Measurements from ENCODE around the gene SLC34A1. TPM values are rescaled to one million over a fixed set of nuclear protein-coding genes. Genes with fewer than 3 reads are reported as not detected.
"Not testable (repeated sequence)": the region's sequence is repeated elsewhere in the genome, so short reads cannot be mapped to it uniquely, and the experiment has no call there.

Gene SLC34A1
- total RNA-seq, 1 donor from 2014 or later, result not detected

DNA sequence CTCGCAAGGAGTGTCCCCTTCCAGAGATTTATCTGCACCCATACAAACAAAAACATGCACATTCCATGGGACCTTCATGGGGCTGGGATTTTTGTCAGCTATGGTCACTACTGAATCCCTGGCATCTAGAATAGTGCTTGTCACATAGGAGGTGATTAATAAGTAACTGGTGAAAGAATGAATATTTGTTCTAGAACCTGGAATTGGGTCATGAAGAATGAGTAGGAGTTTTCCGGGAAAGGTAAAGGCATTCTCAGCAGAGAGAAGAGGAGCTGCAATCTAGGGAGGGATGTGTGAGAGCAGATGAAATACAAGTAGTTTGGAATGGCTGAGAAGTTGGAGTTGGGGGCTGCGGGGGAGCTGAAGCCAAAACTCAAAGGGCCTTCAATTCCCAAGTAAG, 30.0 kb upstream of the SLC34A1 start:
- no peak for FAIRE-seq
- DNase-seq (ENCODE audit: low spot score in 2 of 2), result no peak

DNA sequence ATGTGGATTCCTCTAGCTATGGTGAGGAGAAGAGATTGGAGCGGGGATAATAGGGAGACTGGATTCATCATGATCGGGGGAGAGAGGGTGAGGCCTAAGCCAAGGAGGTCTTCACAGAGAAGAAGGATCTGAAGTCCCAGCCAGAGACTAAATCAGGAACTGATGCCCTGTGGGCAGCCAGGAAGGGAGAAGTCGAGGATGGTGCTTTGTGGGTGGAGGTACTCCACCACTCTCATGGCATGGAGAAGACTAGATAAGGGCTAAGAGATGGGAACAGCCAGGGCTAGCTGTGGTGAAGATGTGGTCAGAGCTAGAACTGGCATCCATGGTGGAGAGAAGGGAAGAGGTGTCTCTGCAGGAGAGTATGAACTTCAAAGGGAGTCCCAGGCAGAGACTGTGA, 29.5 kb upstream of the SLC34A1 start:
- FAIRE-seq, result no peak

DNA sequence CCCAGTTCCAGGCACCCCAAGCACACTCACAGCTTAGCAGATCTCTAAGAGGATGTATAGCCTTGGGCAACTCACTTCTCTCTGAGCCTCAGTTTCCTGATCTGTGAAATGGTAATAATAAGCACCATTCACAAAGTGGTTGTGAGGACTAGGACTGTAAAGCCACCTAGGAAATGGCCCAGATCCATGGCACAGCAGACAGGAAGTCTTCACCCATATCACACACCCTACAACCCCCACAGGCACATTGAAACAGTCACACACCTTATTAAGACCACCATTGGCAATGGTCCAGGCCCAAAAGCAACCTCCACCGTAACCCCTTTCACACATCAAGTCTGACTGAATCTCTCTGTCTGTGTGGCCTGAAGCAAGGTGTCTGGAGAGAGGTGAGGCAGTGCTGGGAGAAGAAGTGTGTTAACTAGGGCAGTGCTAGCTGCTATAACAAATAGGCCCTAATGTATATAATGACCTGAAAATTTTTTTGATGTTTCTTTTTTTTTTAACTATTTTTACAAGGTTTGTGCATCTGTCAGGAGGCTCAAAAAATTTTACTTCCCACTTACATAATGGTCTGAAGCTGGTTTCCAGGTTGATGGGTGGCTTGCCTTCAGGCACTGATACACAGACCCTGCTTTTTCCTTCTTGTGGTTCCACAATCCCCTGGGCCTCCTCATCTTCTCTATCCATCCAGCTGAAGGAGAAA, 28.9 kb upstream of the SLC34A1 start:
- FAIRE-seq, result no peak
- DNase-seq (ENCODE audit: low spot score in 2 of 2), result no peak

More for the DNA sequence above, 29.5 kb upstream of the SLC34A1 start:
- no peak for DNase-seq (ENCODE audit: low spot score in 2 of 2)

DNA sequence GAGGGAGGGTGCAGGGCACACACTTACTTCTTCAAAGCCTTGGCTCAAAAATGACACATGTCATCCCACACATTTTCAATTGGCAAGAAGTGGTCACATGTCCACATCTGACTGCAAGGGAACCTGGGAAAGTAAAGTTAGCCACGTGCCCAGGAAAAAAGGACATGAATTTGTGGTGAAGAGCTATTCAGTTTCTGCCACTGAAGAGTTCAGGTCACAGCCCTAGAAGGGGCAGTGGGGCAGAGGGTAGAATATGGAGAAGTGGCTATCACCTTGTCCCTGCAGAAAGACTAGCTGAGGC, 28.4 kb upstream of the SLC34A1 start:
- FAIRE-seq, result no peak

DNA sequence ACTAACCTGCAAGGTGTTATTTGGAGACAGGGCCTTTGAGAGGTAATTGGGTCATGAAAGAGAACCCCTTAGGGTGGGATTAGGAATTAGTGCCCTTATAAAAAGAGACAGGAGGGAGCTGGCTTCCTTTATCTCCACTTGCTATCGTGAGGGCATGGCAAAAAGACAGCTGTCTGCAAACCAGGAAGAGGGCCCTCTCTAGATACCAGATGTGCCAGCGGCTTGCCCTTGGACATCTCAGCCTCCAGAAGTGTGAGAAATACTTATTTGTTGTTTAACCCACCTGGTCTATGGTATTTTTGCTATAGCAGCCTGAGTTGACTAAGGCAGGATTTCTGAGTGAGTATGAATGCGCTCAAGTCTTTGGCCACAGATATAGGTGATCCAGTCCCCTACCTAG, 27.5 kb upstream of the SLC34A1 start:
- DNase-seq (ENCODE audit: low spot score in 2 of 2), result no peak
- no peak for FAIRE-seq

More for the DNA sequence above, 28.4 kb upstream of the SLC34A1 start:
- no peak for DNase-seq (ENCODE audit: low spot score in 2 of 2)

DNA sequence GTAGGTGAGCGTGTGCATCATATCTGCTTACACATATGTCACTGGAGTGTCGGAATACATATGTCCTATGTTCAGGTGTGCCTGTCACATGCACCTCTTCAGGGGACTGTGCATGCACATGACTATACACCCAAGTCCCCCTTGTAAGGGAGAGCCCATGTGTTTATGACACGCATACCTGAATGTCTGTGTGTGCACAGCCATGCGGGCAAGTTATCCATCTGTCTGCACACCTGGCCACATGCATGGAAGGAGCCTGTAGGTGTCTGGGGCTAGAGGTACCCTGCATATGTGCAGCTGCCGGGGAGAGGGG, 27.1 kb upstream of the SLC34A1 start:
- FAIRE-seq (no peak), DNase-seq (ENCODE audit: low spot score in 2 of 2) (no peak)

DNA sequence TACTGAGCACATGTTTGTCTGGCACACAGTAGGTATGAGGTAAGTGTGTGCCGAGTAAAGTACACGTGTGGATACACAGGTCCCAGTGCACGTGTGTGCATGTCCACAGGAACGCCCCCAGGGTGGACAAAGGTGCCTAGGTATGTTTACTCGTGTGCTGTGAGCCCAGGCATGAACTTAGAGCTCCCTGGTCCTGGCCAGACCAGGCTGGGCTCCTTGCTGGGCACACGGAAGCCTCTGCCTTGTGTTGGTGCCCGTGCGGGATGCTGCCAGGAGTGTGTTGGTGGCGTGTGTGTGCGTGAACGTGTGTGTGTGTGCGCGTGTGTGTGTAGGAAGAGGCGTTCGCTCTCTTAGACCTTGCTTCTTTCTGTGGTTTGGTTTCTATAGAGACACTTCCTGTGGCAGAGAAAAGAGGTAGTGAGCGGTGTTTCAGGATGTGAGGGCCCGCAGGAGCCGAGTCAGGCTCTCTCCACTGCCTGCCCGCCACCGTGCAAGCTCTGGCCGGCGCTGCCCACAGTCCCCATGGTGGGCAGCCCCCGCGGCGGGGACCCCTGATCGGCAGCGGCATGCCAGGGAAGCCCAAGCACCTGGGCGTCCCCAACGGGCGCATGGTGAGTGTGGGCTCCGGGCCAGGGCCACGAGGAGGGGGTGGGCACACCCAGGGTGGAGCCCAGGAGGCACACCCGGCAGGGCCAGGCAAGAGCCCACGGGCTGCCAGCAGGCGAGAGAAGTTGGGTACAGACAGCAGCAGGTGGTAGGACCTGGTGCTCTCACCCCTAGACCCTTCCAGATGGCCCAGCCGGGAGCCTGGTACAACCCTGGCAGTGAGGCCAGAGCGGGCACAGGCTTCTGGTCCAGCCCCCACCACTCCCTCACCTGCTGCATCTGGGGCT, 26.5 kb upstream of the SLC34A1 start, which contains the start of gene RGS14:
RGS14 (plus strand) TSS at position 466 of the 893 bp plus-strand sequence; CDS start at position 567, 101 bp downstream.
- DNase-seq (ENCODE audit: low spot score in 2 of 2) (peak in 1 of 2 donors; percentile 58), FAIRE-seq (no peak)

DNA sequence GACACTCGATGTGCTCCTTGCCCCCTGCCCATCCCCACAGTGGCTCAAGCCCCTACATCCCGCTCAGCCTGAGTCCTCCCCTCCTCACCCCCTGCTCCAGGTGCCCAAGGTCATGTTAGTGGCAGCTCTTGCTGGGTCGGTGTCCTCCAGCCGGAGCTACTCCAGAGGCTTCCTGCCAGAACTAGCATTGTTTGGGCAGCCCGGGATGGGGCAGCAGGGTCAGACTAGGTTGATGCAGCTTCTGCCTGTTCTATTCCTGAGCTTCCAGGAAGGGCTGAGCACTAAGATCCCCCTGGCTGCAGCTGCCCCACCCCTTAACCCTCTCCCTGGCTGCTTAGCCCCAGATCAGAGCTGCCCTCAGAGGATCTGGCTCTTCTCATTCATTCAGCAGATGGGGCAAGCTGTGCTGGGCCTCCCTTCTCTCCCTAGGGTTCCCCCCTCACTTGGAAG, 25.8 kb upstream of the SLC34A1 start:
- no peak for FAIRE-seq
- no peak for DNase-seq (ENCODE audit: low spot score in 2 of 2)

DNA sequence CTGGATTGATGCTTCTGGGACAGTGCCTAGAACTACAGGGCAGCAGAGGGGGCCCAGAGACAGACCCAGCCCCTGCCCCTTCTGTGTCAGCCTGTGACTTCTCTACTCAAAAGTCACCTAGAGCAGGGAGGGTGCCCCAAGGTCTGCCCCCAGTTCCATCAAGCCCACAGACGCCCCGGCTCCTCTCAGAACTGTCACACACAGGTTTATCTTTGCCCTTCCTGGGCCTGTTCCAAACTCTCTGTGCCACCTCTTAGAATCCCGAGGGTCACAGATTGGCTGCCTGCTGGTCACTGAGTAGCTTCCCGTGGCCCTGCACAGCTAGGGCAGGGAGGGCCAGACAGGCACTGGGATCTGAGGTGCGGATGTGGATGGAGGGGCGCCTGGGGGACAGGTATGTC, 24.8 kb upstream of the SLC34A1 start:
- no peak for FAIRE-seq
- no peak for DNase-seq (ENCODE audit: low spot score in 2 of 2)

DNA sequence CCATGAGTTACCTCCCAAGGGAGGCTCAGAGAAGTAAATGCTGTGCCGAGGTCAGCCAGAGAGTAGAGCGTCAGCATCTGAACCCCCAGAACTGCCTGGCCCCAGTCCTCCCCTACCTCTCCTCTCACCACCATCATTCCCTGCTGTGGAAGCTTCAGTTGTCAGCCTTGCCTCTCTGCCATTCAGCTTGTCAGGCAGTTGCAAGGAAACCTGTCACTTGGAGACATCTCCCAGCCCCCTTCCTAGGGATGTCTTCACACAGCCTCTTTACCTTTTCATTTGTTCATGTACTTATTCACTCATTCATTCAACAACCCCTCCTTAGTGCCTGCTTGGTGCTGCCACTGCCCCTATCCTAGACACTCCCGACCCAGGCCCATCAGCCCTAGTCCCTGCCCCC, 24.4 kb upstream of the SLC34A1 start:
- DNase-seq (ENCODE audit: low spot score in 2 of 2) (no peak), FAIRE-seq (no peak)

DNA sequence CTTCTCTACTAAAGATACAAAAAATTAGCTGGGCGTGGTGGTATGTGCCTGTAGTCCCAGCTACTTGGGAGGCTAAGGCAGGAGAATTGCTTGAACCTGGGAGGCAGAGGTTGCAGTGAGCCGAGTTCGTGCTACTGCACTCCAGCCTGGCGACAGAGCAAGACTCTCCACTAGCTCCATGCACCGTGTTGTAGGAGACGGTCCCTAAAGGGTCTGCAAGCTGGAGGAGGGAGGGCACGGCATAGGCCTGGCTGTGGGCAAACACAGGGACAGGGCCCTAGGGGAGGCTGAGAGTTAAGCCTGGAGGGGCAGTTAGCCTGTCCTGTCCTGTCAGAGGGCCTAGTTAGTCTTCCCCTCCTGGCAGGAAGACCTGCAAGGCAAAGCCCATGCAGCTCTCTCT, 23.5 kb upstream of the SLC34A1 start:
- DNase-seq (ENCODE audit: low spot score in 2 of 2); FAIRE-seq: not testable (repeated sequence)

DNA sequence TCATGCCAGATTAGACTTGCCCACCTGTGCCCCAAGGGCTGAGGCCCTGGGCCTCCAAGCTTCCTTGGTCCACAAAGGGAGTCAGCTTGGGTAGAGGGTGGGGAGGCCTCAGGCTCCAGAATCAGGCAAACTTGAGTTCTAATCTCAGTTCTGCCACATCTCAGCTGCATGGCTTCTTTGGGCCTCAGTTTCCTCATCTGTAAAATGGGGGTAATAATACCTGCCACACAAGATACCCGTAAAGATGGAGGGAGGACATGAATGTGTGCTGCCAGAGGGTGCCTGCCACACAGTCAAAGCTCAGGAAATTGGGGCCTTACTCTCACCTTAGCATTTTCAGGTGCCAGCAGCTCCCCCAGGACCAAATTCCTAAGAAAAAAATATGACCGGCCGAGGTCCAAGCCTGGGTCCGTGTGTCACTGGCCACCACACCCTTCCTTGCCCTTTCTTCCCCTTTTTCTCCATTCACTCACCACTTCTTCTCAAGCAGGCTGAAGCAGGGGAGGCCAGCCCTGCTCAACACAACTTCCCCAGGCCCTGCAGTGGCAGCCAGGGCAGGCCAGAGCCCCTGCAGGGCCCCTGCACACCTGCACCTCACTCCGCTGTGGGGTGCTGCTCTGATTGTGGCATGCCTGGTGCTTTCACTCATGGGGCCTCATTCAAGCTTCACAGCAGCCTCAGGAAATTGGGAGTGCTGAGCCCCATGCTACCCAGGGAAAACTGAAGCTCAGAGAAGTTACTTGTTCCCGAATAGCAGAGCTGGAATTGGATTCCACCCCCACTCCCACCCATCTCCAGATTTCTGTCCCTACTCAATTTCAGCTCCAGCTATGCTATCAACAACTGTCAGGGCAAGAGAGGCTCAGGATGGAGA, 22.6 kb upstream of the SLC34A1 start:
- no peak for DNase-seq (ENCODE audit: low spot score in 2 of 2)
- no peak for FAIRE-seq

DNA sequence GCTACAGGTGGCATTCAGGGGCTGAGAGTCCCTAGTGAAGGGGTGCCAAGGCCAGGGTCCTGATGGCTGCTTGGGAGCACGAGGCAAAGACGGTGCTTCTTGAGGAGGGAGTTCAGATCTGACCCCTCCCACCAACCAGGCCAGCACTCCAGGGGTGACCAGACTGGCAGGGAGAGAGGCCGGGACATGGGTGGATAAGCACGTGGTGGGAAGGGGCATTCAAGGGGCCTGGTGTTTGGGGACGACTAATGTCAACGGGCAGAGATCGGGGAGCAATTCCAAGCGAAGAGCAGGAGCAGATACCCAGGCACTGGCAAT, 22.0 kb upstream of the SLC34A1 start:
- FAIRE-seq, result no peak
- DNase-seq (ENCODE audit: low spot score in 2 of 2), result no peak

DNA sequence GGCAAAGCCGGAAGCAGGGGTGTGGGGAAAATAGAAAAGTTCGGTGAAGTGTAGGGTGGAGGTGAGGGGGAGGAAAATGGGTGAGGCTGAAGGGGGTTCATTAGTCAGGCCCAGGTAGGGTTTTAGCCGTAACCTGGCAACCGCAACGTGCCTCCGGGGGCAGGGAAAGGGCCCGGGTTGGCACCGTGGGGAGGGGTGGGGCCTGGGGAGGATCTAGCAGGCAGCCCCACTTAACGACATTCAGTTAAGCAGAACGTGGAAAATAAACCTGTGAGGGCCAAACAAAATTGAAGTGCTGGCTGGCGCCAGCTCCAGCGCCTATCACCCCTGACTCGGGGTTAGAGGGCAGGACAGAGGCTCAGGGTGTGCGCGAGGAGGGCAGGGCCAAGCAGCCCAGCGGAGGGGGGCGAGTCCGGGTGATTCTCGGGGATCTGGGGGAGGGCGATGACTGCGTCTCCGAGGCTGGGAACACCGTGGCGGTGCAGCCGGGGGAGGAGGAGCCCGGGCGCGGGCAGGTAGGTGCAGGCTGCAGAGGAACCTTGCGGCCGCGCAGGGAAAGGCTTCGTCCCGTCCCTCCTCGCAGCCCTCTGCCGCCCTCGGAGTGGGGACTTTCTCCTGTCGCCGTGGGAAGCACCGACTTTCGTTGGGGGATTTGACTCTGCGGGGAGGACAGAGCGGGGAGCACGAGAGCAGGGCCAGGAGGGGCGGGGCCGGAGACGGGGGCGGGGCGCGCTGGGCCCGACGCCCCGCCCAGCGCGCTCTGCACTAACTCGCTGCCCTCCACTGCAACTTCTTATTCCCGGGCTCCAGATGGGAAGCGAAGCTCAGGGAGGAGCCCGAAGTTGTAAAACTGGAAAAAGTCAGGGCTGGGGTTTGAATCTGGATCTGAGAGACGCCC, 21.4 kb upstream of the SLC34A1 start:
- FAIRE-seq (no peak), DNase-seq (ENCODE audit: low spot score in 2 of 2) (peak in 1 of 2 donors; percentile 78)

DNA sequence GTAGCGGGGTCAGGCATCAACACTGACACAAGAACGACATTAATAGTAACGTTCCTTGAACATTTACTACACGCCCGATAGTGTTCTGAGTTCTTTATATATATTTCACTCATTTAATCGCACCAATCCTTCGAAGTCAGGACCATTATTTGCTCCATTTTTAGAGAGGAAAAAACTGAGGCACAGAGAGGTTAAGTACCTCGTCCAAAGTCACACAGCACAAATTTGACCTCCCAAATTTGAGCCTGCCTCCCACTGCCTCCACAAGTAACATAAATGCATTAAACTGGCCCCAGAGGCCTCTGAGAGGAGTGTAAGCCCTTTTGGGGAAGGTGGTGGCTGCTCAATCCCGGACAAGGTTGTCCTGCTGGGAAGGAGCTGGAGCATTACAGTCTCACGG, 20.7 kb upstream of the SLC34A1 start:
- no peak for DNase-seq (ENCODE audit: low spot score in 2 of 2)
- FAIRE-seq, result no peak

DNA sequence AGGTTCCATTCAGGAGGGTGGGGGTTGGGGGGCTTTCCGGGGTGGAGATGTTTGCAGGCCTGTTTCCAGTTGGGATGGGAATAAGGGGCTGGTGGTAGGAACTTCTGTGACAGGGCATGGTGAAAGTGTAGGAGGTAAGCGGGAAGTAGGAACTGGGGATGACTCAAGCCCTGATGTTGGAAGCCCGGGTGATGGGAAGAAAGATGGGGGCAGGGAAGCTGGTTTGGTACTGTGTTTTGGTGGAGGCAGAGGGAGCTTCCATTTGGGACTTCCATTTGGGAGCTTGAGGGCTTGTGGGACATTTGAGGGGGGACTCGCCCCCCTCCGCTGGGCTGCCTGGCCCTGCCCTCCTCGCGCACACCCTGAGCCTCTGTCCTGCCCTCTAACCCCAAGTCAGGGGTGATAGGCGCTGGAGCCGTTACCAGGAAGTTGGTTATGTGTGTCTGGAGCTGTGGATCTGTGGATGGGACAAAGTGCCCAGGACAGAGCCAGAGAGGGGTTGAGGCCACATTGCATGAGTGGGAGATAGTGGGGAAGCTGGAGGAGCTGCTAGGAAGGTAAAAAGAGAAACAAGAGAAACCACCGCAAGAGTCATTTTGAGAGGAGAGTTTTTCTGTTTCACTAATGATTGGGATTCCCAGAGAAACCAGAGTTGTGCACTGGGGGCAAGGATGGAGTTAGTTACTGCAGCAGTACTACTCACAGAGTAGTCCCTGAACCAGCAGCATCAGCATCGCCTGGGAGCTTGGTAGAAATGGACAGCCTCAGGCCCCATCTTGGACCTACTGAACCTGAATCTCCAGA, 19.9 kb upstream of the SLC34A1 start:
- no peak for DNase-seq (ENCODE audit: low spot score in 2 of 2)

DNA sequence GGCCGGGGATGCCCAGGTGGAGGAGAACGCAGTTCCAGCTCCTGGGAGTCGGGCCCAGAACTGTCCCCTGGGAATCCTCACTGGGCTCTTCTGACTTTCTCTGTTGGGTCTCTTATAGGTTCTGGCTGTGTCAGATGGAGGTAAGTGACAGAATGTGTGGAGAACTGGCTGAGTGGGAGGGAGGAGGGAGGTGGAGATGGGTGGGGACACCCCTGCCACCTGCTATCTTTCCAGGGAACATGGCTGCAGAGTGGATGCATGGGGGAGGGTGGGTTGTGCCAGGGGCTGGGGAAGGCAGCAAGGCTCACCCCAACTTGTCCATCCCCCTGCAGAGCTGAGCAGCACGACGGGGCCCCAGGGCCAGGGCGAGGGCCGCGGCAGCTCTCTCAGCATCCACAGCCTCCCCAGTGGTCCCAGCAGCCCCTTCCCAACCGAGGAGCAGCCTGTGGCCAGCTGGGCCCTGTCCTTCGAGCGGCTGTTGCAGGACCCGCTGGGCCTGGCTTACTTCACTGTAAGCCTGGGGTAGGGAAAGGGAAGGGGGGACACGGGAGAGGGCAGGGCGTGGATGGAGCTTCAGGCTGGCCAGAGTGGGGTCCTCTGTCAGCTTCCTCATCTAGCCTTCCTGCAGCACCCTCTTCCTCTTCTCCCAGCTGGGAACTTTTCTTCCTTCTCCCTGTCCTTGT, 18.2 kb upstream of the SLC34A1 start:
- DNase-seq (ENCODE audit: low spot score in 2 of 2), result no peak
- FAIRE-seq, result no peak

More for the DNA sequence above, 19.9 kb upstream of the SLC34A1 start:
- FAIRE-seq, result no peak

DNA sequence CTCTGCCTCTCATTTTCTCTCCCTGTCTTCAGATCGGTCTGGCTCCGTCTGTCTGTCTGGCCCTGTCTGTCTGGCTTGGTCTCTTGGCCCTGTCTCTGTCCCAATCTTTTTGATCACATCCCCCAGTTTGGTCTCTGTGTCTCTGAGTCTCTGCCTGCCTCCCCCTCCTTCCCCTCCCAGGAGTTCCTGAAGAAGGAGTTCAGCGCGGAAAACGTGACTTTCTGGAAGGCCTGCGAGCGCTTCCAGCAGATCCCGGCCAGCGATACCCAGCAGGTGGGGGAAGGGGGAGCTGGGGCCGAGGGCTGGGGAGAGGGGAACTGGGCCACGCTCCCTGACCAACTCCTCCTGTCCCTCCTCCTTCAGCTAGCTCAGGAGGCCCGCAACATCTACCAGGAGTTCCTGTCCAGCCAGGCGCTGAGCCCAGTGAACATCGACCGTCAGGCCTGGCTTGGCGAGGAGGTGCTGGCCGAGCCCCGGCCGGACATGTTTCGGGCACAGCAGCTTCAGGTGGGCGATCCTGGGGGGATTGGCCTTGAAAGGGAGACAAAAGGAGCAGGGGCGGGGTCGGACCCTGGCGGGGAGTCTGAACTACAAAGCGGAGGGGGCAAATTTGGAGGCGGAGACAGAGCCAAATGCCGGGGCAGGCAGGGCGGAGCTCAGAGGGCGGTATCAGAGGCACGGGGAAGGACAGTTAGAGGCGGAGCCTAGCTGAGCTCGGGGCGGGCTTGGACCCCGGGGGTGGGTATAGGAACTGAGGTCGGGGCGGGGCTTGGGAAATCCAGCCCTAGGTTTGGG, 17.5 kb upstream of the SLC34A1 start:
- FAIRE-seq, result no peak
- DNase-seq (ENCODE audit: low spot score in 2 of 2), result peak; percentile 76 to 85
